Bone marrow (tissue), 2 donors: ENCODE results near the gene SMIM13.
A peak's percentile ranks its signal among the peaks of the same experiment; 100 is the strongest.

Experiments used
- DNase-seq, 2 donors: peaks; one replicate each; lab custom pipeline; 2025; lab: John Stamatoyannopoulos, UW

SMIM13 gene

GRCh38 chr6:11153447-11153846, 59.8 kb downstream of the SMIM13 start:
- no peak for DNase-seq

GRCh38 chr6:11155589-11155988, 62.0 kb downstream of the SMIM13 start:
- DNase-seq: no peak

GRCh38 chr6:11160199-11160598, 66.6 kb downstream of the SMIM13 start:
- no peak for DNase-seq

- no peak for DNase-seq
Observed at GRCh38 chr6:11161031-11161956, 67.7 kb downstream of the SMIM13 start.

GRCh38 chr6:11162262-11162661, 68.6 kb downstream of the SMIM13 start:
- no peak for DNase-seq

GRCh38 chr6:11163932-11164331, 70.3 kb downstream of the SMIM13 start:
- no peak for DNase-seq

- no peak for DNase-seq
Observed at GRCh38 chr6:11164717-11165646, 71.3 kb downstream of the SMIM13 start.

- no peak for DNase-seq
Observed at GRCh38 chr6:11166948-11167347, 73.3 kb downstream of the SMIM13 start.

- DNase-seq: no peak
Observed at GRCh38 chr6:11168091-11168635, 74.5 kb downstream of the SMIM13 start.

- no peak for DNase-seq
Observed at GRCh38 chr6:11171952-11172351, 78.3 kb downstream of the SMIM13 start.

GRCh38 chr6:11172501-11173327, 79.1 kb downstream of the SMIM13 start:
- peak; percentile 43 to 53 for DNase-seq

GRCh38 chr6:11174242-11174611, 80.6 kb downstream of the SMIM13 start:
- no peak for DNase-seq

GRCh38 chr6:11177271-11177670, 83.6 kb downstream of the SMIM13 start:
- no peak for DNase-seq

- DNase-seq: no peak
Observed at GRCh38 chr6:11179088-11179418, 85.4 kb downstream of the SMIM13 start.

GRCh38 chr6:11179419-11180202, 86.0 kb downstream of the SMIM13 start:
- no peak for DNase-seq

GRCh38 chr6:11181478-11182136, 88.0 kb downstream of the SMIM13 start:
- DNase-seq: no peak

GRCh38 chr6:11183761-11184362, 90.2 kb downstream of the SMIM13 start:
- no peak for DNase-seq

GRCh38 chr6:11185204-11185842, 91.7 kb downstream of the SMIM13 start:
- no peak for DNase-seq

GRCh38 chr6:11187301-11187700, 93.7 kb downstream of the SMIM13 start:
- no peak for DNase-seq
